ENCODE data around the gene KCNK17. TPM values are rescaled to one million over a fixed set of nuclear protein-coding genes. Genes with fewer than 3 reads are reported as not detected.
A peak's percentile ranks its signal among the peaks of the same experiment; 100 is the strongest.

KCNK17 gene
- total and polyA plus RNA-seq, 2 of the 8 experiments (the other 6 are each of a cell fraction or from before 2014, with no cell fraction given) = 2.9 to 3.4 TPM

DNA sequence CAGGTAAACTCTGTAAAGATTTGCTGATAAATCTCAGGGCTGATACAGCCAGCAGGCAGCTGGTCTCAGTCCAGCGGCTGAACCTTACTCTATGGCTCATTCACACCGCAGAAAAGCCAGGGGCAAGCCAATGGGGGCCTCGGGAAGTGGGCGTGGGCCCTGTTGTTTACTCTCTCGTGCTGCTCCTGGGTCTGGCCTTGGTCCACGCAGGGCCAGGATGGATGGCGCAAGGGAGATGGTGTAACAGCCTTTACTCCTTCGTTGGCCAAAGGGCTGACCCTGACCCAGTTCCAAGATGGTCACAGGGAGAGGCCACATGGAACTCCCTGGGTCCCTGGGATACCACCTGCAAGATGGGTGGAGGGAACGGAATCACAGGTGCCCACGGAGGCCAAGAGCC lies 16.2 kb downstream of the KCNK17 start:
- Histone ChIP-seq H3K23me2 (ENCODE audit: low read depth, low read length) (no peaks in the 10 kb centered on the region), H4K5ac (ENCODE audit: insufficient read length, low read depth, low read length) (no peak overlapping the region), H2AK5ac (ENCODE audit: low read depth, low read length) (no peak overlapping the region), H2BK20ac (ENCODE audit: low read length) (0 out of 2 replicates have a peak overlapping the region, but pooled peaks have one; percentile 32), H3K4ac (replicated peaks; ENCODE audit: insufficient read length, low read depth, low read length) (no peak overlapping the region), H3K4me2 (ENCODE audit: insufficient read depth in 1 of 2, low read depth in 2 of 2, low read length in 2 of 2) (no peak overlapping the region), H3K4me3 (ENCODE audit: extremely low read depth in 1 of 4, insufficient read depth in 2 of 4, low read depth in 3 of 4, low read length in 4 of 4) (no peak overlapping the region), H2BK15ac (ENCODE audit: low read length) (peak overlapping the region; percentile 88; the same call in 1 of the 2 replicates), H3K36me3 (ENCODE audit: control insufficient read depth in 2 of 4, insufficient read depth in 4 of 4, low read length in 3 of 4) (no peaks in the 10 kb centered on the region), H3K27me3 (replicated peaks in 1 of 4; ENCODE audit: control insufficient read depth in 3 of 4, extremely low read depth in 1 of 4, insufficient read depth in 3 of 4, low read length in 3 of 4) (peaks cover 0 to 5% (median 0%) of the 10 kb centered on the region in 4 experiments; a peak in 3 of 7 replicates), H3K79me1 (ENCODE audit: low read depth, low read length) (no peaks in the 10 kb centered on the region), H3K14ac (ENCODE audit: insufficient read length) (no peak overlapping the region), H4K8ac (ENCODE audit: extremely low read depth, insufficient read depth, low read length) (peak overlapping the region; percentile 4; the same call in 1 of the 2 replicates), H3K56ac (replicated peaks; ENCODE audit: insufficient read length, low read depth, low read length) (no peak overlapping the region), H2BK12ac (ENCODE audit: low read depth, low read length) (no peak overlapping the region), H2AFZ (ENCODE audit: low read length) (no peak overlapping the region), H3K9me3 (ENCODE audit: insufficient read depth in 2 of 2, low read depth in 1 of 2, low read length in 1 of 2) (no peaks in the 10 kb centered on the region), H3K23ac (ENCODE audit: insufficient read length) (no peak overlapping the region), H3K79me2 (ENCODE audit: control insufficient read depth in 1 of 2, insufficient read depth in 2 of 2, low read length in 2 of 2) (no peaks in the 10 kb centered on the region), H2BK5ac (ENCODE audit: low read depth, low read length) (no peak overlapping the region), H3K4me1 (replicated peaks in 1 of 4; ENCODE audit: control insufficient read depth in 3 of 4, insufficient read depth in 4 of 4, low read length in 3 of 4) (peaks cover 0 to 4% (median 3%) of the 10 kb centered on the region in 4 experiments; a peak in 4 of 7 replicates), H4K20me1 (replicated peaks in 1 of 2; ENCODE audit: control insufficient read depth in 1 of 2, insufficient read depth in 2 of 2, low read length in 2 of 2) (no peaks in the 10 kb centered on the region), H4K91ac (replicated peaks; ENCODE audit: insufficient read length, low read length) (peak overlapping the region; percentile 36), H2BK120ac (replicated peaks; ENCODE audit: low read depth, low read length) (no peak overlapping the region), H3K18ac (ENCODE audit: extremely low read depth, low read length) (no peak overlapping the region), H3K9ac (replicated peaks in 1 of 4; ENCODE audit: extremely low read depth in 1 of 4, low read depth in 3 of 4, low read length in 3 of 4) (no peak overlapping the region), H3K27ac (ENCODE audit: low read depth, low read length) (no peak overlapping the region)
- WGBS, 2 experiments (ENCODE audit: extremely low coverage in 1 of 2, insufficient coverage in 1 of 2, insufficient read length in 1 of 2, insufficient replicate concordance in 2 of 2, low coverage in 1 of 2, low lambda C conversion rate in 2 of 2, missing lambda C conversion rate in 1 of 2) = 91% methylated on average over 10 of the region's 10 CpGs; no CpG with 5 or more reads in 1 of the 2 experiments
- FAIRE-seq = no peak
- DNase-seq (ENCODE audit: low read depth in 1 of 2, low spot score in 2 of 2) = no peak
- CTCF ChIA-PET (ENCODE audit: partially characterized antibody) = interaction anchor here (1.5 to 47.4 kb wide), 4 partner anchors 10 to 128 kb away, joined by 7 to 1738 read pairs (median 400); partner anchors contain the start of gene KCNK5
- POLR2A ChIA-PET (ENCODE audit: partially characterized antibody) = interaction anchor here (1.2 to 1.5 kb wide), 2 partner anchors 68 to 108 kb away, joined by 3 to 6 read pairs; no protein-coding TSS in a partner anchor
- no peak for TF ChIP-seq RAD21 (IDR thresholded peaks at IDR 0.05 in 1 of 2, conservative IDR thresholded peaks at IDR 0.05 in 1 of 2; ENCODE audit: low read depth in 2 of 2, low read length in 2 of 2)
- TF ChIP-seq ATF2 (IDR thresholded peaks at IDR 0.05; ENCODE audit: low read length) = no peak
- TF ChIP-seq SIRT6 (IDR thresholded peaks at IDR 0.05; ENCODE audit: low read length) = no peak
- TF ChIP-seq CHD2 (IDR thresholded peaks at IDR 0.05; ENCODE audit: low read length) = no peak
- no peak for TF ChIP-seq YY1 (IDR thresholded peaks at IDR 0.05; ENCODE audit: low read depth, low read length)
- TF ChIP-seq RNF2 (IDR thresholded peaks at IDR 0.05; ENCODE audit: borderline replicate concordance, low read depth, low read length, missing control alignments, poor library complexity, severe bottlenecking) = no peak
- no peak for TF ChIP-seq SUZ12 (IDR thresholded peaks at IDR 0.05; ENCODE audit: low read length)
- TF ChIP-seq E2F6 (IDR thresholded peaks at IDR 0.05) = no peak
- TF ChIP-seq TEAD4 (IDR thresholded peaks at IDR 0.05; ENCODE audit: low read depth, low read length) = no peak
- no peak for TF ChIP-seq TAF7 (optimal IDR thresholded peaks at IDR 0.05; ENCODE audit: borderline replicate concordance, low read depth, low read length)
- TF ChIP-seq TAF1 (IDR thresholded peaks at IDR 0.05; ENCODE audit: low read depth, low read length) = no peak

Measured in H1 (cell line).